Tibial nerve (tissue), 4 donors: ENCODE data around the gene MARCHF7.

Source experiments
- CTCF ChIP-seq, 5 experiments: fragments of 200-600 bp in 3 of 5; fragments of 450-650 bp in 2 of 5; sonication (generic) in 3 of 5; IDR thresholded peaks; one replicate each; pipeline ENCODE4 v1.5.1; 2016 to 2019; ENCODE audit warnings: antibody characterized with exemption in 5 of 5, mild to moderate bottlenecking in 3 of 5, moderate library complexity in 2 of 5
- EP300 ChIP-seq, 2 donors: sonication (generic); formaldehyde crosslinking; IDR thresholded peaks; one replicate each; pipeline ENCODE4 v1.6.1; 2017; ENCODE audit warnings: antibody characterized with exemption in 2 of 2, mild to moderate bottlenecking in 1 of 2
- POLR2A ChIP-seq, 2 donors: fragments of 450-650 bp; IDR thresholded peaks; one replicate each; pipeline ENCODE4 v1.6.1; 2017; ENCODE audit warnings: antibody characterized with exemption in 2 of 2, mild to moderate bottlenecking in 2 of 2, moderate library complexity in 2 of 2

- TF ChIP-seq CTCF (IDR thresholded peaks at IDR 0.05) = no peak
- no peak for TF ChIP-seq POLR2A (IDR thresholded peaks at IDR 0.05)
- TF ChIP-seq EP300 (IDR thresholded peaks at IDR 0.05) = no peak
Measured at GRCh38 chr2:159753797-159754196, 41.5 kb downstream of the MARCHF7 start.
